ENCODE results near the gene GALNTL6. TPM values are rescaled to one million over a fixed set of nuclear protein-coding genes. Genes with fewer than 3 reads are reported as not detected.

Gene GALNTL6
- total RNA-seq, 2 donors from 2014 or later: 0.71 TPM; not detected in 1

DNA sequence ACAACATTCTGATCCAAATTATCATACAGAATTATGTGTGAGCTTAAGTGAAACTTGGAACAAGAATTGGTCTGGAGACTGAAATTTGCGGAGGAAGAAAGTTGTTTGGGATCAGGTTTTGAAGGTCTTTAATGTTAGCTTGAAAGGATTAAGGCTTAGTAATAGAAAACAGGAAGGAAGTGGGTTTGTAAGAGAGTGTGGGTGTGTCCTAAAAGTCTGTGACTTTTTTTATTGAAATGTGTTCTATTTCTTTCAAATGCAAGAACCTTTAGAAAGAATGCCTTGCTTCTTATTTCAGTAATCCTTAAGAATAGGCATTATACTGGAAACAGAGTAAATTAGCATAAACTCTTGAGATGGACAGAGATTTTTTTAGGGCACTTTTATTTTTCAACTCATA lies 198.0 kb downstream of the GALNTL6 start:
- H3K27me3 ChIP-seq (ENCODE audit: control insufficient read depth, insufficient read depth, low read length, poor library complexity, severe bottlenecking): no peaks in the 10 kb centered on the region
- no peak for DNase-seq
- H3K4me3 Mint-ChIP-seq: no peak overlapping the region
- TF ChIP-seq, protein P1, sequence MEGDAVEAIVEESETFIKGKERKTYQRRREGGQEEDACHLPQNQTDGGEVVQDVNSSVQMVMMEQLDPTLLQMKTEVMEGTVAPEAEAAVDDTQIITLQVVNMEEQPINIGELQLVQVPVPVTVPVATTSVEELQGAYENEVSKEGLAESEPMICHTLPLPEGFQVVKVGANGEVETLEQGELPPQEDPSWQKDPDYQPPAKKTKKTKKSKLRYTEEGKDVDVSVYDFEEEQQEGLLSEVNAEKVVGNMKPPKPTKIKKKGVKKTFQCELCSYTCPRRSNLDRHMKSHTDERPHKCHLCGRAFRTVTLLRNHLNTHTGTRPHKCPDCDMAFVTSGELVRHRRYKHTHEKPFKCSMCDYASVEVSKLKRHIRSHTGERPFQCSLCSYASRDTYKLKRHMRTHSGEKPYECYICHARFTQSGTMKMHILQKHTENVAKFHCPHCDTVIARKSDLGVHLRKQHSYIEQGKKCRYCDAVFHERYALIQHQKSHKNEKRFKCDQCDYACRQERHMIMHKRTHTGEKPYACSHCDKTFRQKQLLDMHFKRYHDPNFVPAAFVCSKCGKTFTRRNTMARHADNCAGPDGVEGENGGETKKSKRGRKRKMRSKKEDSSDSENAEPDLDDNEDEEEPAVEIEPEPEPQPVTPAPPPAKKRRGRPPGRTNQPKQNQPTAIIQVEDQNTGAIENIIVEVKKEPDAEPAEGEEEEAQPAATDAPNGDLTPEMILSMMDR (conservative IDR thresholded peaks at IDR 0.05): no peak
- no peak overlapping the region for H3K27ac ChIP-seq (ENCODE audit: low read depth, low read length)
- no peaks in the 10 kb centered on the region for H3K27me3 Mint-ChIP-seq (ENCODE audit: insufficient read depth)
- H3K9me3 Mint-ChIP-seq: peaks cover 20% of the 10 kb centered on the region
- WGBS, 2 experiments (ENCODE audit: insufficient coverage in 1 of 2, insufficient read length in 1 of 2): 77% methylated on average over 1 of the region's 1 CpG; no CpG with 5 or more reads in 1 of the 2 experiments
- H3K4me3 ChIP-seq (ENCODE audit: low read length): no peak overlapping the region
- no peak overlapping the region for H3K9ac ChIP-seq (ENCODE audit: extremely low read depth, low read length, poor library complexity, severe bottlenecking)
- H3K4me1 Mint-ChIP-seq: peaks cover 12% of the 10 kb centered on the region
- H3K9me3 ChIP-seq (ENCODE audit: control insufficient read depth, low read length): peaks cover 19% of the 10 kb centered on the region
- no peaks in the 10 kb centered on the region for H3K4me1 ChIP-seq (ENCODE audit: control insufficient read depth, insufficient read depth, low read length)
- H3K36me3 Mint-ChIP-seq (ENCODE audit: low read depth): peaks cover 6% of the 10 kb centered on the region
- peaks cover 5% of the 10 kb centered on the region for H3K36me3 ChIP-seq (ENCODE audit: control insufficient read depth, insufficient read depth, low read length)
- no peak overlapping the region for H3K27ac Mint-ChIP-seq

DNA sequence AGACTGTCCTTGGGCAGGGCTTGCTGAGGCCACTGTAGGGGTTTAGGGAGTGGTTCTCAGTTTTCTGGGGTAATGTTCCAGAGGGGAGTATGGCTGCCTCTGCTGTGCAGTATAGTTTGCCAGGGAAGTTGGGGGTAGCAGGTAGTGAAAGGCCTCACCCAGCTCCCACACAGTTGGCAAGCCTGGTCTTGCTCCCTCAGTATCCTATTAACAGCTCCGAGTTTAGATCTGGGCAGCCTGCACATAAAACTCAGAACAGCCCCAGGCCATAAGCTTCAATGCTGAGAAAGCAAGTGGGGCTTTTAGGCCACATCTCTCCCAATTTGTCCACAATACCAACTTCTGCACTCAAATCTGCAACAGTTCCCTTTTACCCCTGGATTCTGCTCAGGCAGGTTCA lies 205.2 kb downstream of the GALNTL6 start:
- H3K4me3 Mint-ChIP-seq: no peak overlapping the region

DNA sequence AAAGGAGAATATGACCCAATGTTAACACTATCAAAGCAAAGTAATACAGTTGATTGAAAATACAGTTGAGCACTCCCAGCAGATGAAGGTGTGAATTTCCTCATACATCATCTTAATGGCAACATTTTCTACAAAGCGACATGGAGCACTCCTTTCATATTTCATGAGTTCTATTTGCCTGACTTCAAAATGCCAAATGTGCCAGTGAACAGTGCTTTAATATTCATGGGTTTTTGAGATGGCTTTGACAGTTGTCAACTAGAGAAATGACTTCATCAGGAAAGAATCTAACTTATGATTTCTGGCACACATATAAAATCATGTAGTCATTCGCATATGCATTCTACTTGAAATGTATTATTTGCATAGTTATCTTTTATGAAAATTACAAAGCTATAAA lies 222.4 kb downstream of the GALNTL6 start:
- Mint-ChIP-seq H3K27me3 (ENCODE audit: insufficient read depth) (no peaks in the 10 kb centered on the region), H3K27ac (no peak overlapping the region), H3K4me1 (no peaks in the 10 kb centered on the region), H3K4me3 (no peak overlapping the region), H3K9me3 (no peaks in the 10 kb centered on the region), H3K36me3 (ENCODE audit: low read depth) (no peaks in the 10 kb centered on the region)
- Histone ChIP-seq H3K4me3 (ENCODE audit: low read length) (no peak overlapping the region), H3K27ac (ENCODE audit: low read depth, low read length) (no peak overlapping the region), H3K36me3 (ENCODE audit: control insufficient read depth, insufficient read depth, low read length) (no peaks in the 10 kb centered on the region), H3K4me1 (ENCODE audit: control insufficient read depth, insufficient read depth, low read length) (no peaks in the 10 kb centered on the region), H3K9ac (ENCODE audit: extremely low read depth, low read length, poor library complexity, severe bottlenecking) (no peak overlapping the region), H3K27me3 (ENCODE audit: control insufficient read depth, insufficient read depth, low read length, poor library complexity, severe bottlenecking) (no peaks in the 10 kb centered on the region), H3K9me3 (ENCODE audit: control insufficient read depth, low read length) (no peaks in the 10 kb centered on the region)
- 85 to 100% methylated on average over 1 of the region's 2 CpGs for whole genome bisulfite sequencing, 2 experiments (ENCODE audit: insufficient coverage in 1 of 2, insufficient read length in 1 of 2)
- TF ChIP-seq, protein P1 (conservative IDR thresholded peaks at IDR 0.05): no peak
- DNase-seq: no peak

More for the DNA sequence above, 205.2 kb downstream of the GALNTL6 start:
- no peak overlapping the region for H3K4me3 ChIP-seq (ENCODE audit: low read length)
- 91% methylated on average over 1 of the region's 1 CpG; no CpG with 5 or more reads in 1 of the 2 experiments for WGBS, 2 experiments (ENCODE audit: insufficient coverage in 1 of 2, insufficient read length in 1 of 2)
- H3K9me3 ChIP-seq (ENCODE audit: control insufficient read depth, low read length): peaks cover 27% of the 10 kb centered on the region
- no peak overlapping the region for H3K9ac ChIP-seq (ENCODE audit: extremely low read depth, low read length, poor library complexity, severe bottlenecking)
- H3K27me3 Mint-ChIP-seq (ENCODE audit: insufficient read depth): no peaks in the 10 kb centered on the region
- H3K9me3 Mint-ChIP-seq: peaks cover 27% of the 10 kb centered on the region
- peaks cover 5% of the 10 kb centered on the region for H3K36me3 ChIP-seq (ENCODE audit: control insufficient read depth, insufficient read depth, low read length)
- DNase-seq: no peak
- no peaks in the 10 kb centered on the region for H3K27me3 ChIP-seq (ENCODE audit: control insufficient read depth, insufficient read depth, low read length, poor library complexity, severe bottlenecking)
- H3K27ac ChIP-seq (ENCODE audit: low read depth, low read length): no peak overlapping the region
- H3K4me1 ChIP-seq (ENCODE audit: control insufficient read depth, insufficient read depth, low read length): peaks cover 5% of the 10 kb centered on the region
- TF ChIP-seq, protein P1 (conservative IDR thresholded peaks at IDR 0.05): no peak
- peaks cover 6% of the 10 kb centered on the region for H3K36me3 Mint-ChIP-seq (ENCODE audit: low read depth)
- H3K27ac Mint-ChIP-seq: no peak overlapping the region
- H3K4me1 Mint-ChIP-seq: peaks cover 18% of the 10 kb centered on the region

All from endodermal cell (in vitro differentiated cells).